Activated T-cell treated with anti-CD3 and anti-CD28 coated beads for 24 hours (primary cell): ENCODE measurements around the gene SRBD1.

ENCODE experiments used
- DNase-seq: peaks from one replicate; pipeline ENCODE4 v3.0.0-alpha.2; 2020; ENCODE audit warnings: low read depth

Gene SRBD1

DNA sequence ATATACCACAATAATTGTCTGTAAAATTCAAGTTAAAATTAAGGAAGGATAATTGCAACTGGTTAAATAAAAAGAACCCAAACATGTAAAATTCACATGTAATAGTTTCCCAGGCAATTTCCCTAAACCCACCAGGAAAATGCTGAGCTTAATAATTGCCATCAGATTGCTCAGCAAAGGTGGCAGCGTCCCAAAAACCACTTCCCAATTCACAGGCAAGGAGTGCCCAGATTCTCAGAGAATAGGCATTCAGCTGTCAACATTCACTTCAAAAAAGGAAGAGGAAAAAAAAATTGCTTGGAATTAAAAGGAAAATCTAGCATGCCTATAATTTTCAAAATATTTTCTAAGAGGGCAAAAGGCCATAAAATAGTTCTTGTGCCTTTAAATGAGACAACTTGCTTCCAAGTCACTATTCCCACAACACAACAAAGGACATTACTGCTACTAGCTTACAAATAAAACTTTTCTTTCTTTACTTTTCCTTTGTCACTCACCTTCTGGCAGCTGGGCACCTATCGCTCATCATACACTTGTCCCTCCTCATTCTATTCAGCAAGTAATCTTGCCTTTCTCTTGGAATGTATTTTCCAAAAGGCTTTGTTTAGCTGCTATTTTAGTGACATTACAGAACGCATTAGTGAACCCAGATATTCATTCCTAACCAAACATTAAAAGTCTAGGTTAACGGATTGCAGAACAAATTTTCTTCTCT lies 15.2 kb downstream of the SRBD1 start:
- DNase-seq, result no peak

- DNase-seq, result no peak
These were observed 20.0 kb downstream of the SRBD1 start for GRCh38 chr2:45591073-45591472.

GRCh38 chr2:45588158-45588829 lies 22.8 kb downstream of the SRBD1 start:
- DNase-seq, result no peak

DNA sequence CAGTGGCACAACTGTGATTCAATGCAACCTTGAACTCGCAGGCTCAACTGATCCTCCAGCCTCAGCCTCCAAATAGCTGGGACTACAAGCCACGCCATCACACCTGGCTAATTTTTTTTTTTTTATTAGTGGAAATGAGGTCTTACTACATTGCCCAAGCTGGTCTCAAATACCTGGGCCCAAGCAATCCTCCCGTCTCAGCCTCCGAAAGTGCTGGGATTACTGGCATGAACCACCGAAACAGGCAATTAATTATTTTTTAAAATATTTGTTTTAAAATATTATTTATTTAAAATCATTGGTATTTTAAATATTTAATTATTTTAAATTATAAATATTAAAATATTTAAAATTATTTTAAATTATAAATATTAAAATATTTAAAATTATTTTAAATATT lies 24.5 kb downstream of the SRBD1 start:
- no peak for DNase-seq

DNA sequence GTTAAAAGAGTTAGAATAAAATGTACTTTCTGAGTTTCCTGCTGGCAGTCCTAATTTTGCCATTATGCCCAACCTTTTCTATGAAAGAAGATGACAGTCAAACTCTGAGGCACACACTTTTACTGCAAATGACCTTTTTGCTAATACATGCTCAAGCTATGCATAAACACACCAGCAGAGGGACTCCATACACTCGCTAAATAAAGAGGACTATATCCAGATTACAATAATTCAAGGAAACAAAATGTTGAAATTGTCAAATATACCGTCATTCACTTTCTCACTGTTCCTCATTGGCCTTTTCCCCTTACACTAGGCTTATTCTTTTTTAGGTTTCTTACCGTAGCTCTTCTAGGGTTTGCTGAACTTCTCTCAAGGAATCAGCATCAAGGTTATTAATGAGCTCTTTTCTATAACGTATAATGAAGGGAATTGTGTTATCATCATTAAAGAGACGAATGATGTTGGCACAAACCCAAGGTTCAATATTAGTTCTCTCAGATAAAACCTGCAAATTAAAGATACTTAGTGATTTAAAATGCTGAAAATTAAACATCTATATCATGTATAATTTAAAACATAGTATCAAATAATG lies 25.7 kb downstream of the SRBD1 start:
- DNase-seq, result no peak

DNA sequence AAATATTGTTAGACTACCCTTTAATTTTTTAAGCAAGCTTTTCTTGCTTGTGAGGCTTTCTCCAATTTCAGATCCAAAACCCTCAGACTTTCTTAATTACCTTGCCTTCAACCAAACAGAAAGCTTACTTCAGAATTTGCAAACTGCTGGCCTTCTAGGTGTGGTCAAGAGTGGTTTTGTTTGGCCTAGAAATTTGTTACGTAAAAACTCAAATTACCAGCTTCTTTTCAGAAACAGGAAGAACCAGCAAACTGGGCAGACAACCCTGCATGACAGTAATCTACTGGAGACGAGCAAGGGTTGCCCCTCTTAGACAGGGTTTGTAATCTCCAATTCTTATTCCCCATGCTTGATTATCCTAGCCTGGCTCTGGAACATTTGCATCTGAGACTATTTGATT lies 27.1 kb downstream of the SRBD1 start:
- DNase-seq, result no peak

- no peak for DNase-seq
These were observed 28.5 kb downstream of the SRBD1 start for GRCh38 chr2:45582522-45582921.

DNA sequence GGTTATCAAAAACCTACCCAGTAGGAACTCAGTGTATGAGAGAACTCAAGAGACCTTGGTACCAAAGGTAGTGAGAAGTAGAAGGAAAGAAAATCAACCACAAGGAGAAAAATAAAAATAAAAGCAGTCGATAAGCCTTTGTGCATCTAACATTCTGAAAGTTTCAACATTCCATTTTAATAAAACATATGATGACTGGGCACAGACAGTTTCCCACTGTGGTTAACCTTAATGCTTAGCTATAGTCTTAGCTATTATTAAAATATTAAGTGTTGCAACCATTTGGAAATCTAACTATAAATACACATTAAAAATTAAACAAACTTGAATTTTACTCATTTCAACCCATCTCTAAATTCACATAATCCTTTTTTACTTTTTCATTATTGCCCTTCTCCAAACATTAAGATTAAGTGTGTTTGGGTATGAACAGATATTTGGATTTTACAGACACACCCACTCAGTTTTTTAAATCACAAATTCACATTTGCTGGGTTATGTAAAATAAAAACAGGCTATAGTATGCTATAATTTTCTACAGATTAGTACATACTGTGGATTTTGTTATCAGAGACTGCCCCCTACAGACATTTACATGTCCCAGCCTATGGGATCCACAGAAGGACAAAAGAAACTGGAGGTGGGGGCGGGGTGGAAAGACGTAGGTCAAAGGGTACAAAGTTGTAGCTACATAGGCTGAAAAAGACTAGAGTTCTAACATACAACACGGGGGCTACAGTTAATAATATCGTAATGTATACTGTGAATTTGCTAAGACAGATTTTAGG lies 32.8 kb downstream of the SRBD1 start:
- no peak for DNase-seq

DNA sequence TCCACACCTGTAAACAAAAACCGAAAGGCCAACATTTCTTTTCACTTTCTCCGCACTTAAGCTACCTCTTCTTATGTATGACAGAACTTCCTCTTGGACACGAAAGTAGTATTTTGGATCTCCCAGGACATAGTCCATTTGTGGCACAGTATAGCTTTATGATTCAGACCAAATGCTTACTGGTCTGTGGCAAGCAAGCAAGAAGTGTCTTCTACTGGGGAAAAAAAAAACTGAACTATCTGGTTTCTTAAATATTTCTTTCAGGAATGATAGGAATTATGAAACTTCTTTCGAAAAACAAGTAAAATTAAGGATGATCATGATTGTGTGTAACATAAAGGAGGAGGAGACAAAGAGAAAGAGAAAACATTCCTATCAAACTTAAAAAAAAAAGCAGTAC lies 33.6 kb downstream of the SRBD1 start:
- no peak for DNase-seq

- no peak for DNase-seq
These were observed 35.2 kb downstream of the SRBD1 start for GRCh38 chr2:45575881-45576280.

GRCh38 chr2:45572979-45573378 lies 38.1 kb downstream of the SRBD1 start:
- DNase-seq, result no peak

DNA sequence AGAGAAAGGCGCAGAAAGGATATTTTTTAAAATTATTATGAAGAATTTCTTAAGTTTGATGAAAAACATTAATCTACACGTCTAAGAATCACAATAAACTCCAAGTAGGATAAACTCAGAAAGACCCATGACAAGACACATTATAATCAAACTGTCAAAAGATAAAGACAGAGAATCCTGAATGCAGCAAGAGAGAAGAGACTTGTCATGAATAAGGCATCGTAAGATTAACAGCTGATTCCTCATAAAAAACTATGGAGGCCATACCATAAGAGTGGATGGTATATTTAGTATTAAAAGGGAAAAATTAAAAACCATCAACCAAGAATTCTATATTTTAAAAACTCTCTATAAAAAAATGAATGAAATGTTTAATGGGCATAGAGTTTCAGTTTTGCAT lies 39.1 kb downstream of the SRBD1 start:
- DNase-seq, result no peak

DNA sequence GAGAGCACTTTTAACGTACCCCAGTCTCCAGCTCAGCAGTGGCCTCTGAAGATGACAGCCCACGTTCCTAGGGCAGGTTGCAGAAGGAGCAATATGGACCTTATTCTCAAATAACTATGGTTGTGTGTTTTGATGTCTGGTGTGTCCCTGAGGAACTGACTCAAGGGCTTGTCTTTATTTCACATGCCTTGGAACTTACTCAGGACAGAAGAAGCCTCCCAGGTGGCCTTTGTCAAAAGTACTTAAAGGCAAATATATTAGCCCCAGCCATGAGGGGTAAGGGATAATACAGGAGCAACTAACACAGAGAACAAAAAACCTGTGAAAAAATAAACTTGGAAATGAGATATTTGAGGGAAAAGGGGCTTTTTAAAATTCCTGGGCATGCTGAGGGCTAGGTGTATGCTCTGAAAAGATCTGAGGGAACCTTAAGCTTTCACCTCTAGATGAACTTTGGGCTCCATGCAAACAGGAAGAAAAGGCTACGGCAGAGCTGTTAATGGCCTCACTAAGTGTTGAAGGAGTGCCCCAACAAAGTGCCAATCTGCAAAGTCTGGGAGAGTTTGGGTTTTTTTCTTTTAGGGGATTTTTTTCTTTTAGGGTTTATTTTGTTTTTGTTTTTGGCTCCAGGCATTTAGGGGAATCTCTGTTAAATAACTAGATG lies 40.3 kb downstream of the SRBD1 start:
- DNase-seq, result no peak

DNA sequence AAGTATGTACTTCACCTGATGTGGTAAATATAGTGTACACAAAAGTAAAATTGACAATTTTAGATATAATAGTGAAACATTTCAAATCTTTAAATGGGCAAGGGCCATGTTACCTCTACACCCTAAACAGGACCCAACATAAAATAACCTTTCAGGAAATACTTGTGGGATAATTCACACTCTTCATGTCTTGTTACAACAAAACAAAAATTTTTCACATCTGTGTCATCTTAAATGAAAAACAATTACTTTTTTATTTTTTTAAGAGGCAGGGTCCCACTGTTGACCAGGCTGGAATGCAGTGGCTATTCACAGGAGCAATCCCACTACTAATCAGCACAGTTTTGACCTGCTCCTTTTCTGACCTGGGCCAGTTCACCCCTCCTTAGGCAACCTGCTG lies 42.1 kb downstream of the SRBD1 start:
- no peak for DNase-seq

- no peak for DNase-seq
These were observed 42.9 kb downstream of the SRBD1 start for GRCh38 chr2:45567974-45568789.

- DNase-seq, result no peak
These were observed 43.6 kb downstream of the SRBD1 start for GRCh38 chr2:45567288-45567963.

GRCh38 chr2:45559436-45559835 lies 51.6 kb downstream of the SRBD1 start:
- no peak for DNase-seq

DNA sequence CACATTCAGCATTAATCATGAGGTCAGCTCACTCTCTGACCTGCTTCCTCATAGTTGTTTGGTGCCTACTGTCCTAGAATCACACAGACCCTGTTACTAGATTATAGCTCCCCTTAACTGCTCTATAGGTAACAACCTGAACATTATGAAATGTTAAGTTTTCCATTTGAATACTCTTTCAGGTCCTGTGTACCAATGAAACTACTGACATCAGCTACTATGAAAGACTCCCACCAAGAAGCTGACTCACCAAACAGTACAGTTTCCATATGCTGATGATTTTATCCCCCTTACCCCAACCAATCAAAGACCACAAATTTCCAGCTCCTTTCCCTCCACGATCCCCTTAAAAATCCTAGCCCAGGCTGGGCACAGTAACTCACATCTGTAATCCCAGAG lies 56.3 kb downstream of the SRBD1 start:
- no peak for DNase-seq

- DNase-seq, result no peak
These were observed 56.9 kb downstream of the SRBD1 start for GRCh38 chr2:45554073-45554741.

DNA sequence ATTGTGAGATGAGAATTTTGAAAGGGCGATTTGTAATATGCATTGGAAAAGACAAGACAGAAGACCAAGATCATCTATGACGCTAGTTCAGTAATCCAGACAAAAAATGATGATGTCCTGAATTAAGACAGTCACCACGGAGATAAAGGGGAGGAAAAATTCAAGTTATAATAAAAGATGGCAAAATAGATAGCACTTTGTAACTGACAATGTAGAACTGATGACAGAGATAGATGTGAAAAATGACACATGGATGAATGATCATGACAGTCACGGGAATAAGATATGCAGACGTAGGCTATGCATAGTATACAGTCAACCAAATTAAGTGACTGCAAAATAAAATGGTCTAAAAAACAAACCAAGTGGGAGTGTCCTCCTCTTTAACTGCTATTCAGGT lies 59.2 kb downstream of the SRBD1 start:
- DNase-seq, result no peak
